Pancreas (tissue), 10 donors: Measurements from ENCODE around the gene PEA15. TPM values are rescaled to one million over a fixed set of nuclear protein-coding genes. Genes with fewer than 3 reads are reported as not detected.
A peak's percentile ranks its signal among the peaks of the same experiment; 100 is the strongest.

Experiments
- ATAC-seq, 4 donors: fragments of 200-7000 bp; cut with Tn5 transposase; one replicate each; pipeline versions ENCODE4 v1.8.0 to v1.9.1; 2020; ENCODE audit warnings: mild to moderate bottlenecking in 4 of 4, moderate library complexity in 4 of 4
- DNase-seq, 6 donors: peaks; one replicate each; pipeline ENCODE4 v3.0.0-alpha.2; 2020
- FAIRE-seq: peaks from 2 replicates; lab custom pipeline; 2012; peaks lifted over from hg19 to GRCh38; lab: Jason Lieb, UNC
- H3K27ac ChIP-seq, 4 donors: fragments of 200-600 bp; sonication (generic); 1 replicate in 3 of 4; 2 replicates in 1 of 4; pipeline versions ENCODE4 v1.5.0 to v1.8.0; 2020
- H3K27me3 ChIP-seq, 4 donors: fragments of 200-600 bp; one replicate each; pipeline ENCODE4 v1.8.0; 2021
- H3K36me3 ChIP-seq, 3 donors: fragments of 200-600 bp; sonication (generic) in 1 of 3; one replicate each; pipeline versions ENCODE4 v1.5.0 to v1.8.0; 2020 to 2021
- H3K4me1 ChIP-seq, 3 donors: fragments of 200-600 bp; one replicate each; pipeline ENCODE4 v1.8.0; 2021
- H3K4me3 ChIP-seq, 4 donors: fragments of 200-600 bp; sonication (generic) in 2 of 4; one replicate each; pipeline versions ENCODE4 v1.5.0 to v1.8.0; 2020 to 2021
- H3K9me3 ChIP-seq, 4 donors: fragments of 200-600 bp; one replicate each; pipeline ENCODE4 v1.8.0; 2021
- WGBS, 2 donors: extraction: QIAGEN DNeasy Blood & Tissue Kit; methylation state at CpG; one replicate each; pipeline ENCODE4 v1.1.7; 2013; 5-methylcytosine and 5-hydroxymethylcytosine counted together
- intact Hi-C, 3 donors: fragments of 100-400 bp; cut with DNase I; formaldehyde crosslinking; loops; one replicate each; pipeline versions ENCODE4 v1.11.1 to v1.14.2; 2022
- polyA plus RNA-seq, 2 donors: library from polyadenylated mRNA; stranded (reverse); fragments of 200-250 nt; gene quantifications; one replicate each; pipeline ENCODE4 v1.2.3, GENCODE V29; 2013
- total RNA-seq, 6 donors: library from RNA; stranded (reverse); fragmentation: NEBNext Ultra II Directional in 4 of 6; extraction: Animal tissue kit (Norgen Biotek cat#: 25700) in 4 of 6; gene quantifications; one replicate each; pipeline versions ENCODE4 v1.2.1 to v1.2.4, GENCODE V29; 2021 to 2023
- TF ChIP-seq, protein P1 (sequence below), 4 donors: fragments of 200-600 bp; sonication (generic) in 3 of 4; IDR thresholded peaks; one replicate each; pipeline versions ENCODE4 v1.5.0 to v1.8.0; 2021; ENCODE audit warnings: antibody characterized with exemption in 4 of 4
- donor health status: healthy with polysubstance abuse.
- donor health status: DM: no; HTN: no; CAD: no; lungs with moderate emphysema.
- donor health status: DM: no; HTN: no; CAD: no.
- donor health status: control.
- donor health status: control.
- donor health status: Bipolar disorder and iron deficiency.
- donor health status: DM: yes; HTN: yes; CAD: no.
- donor health status: DM: no; HTN: no; CAD: no.
- donor health status: DM: no; HTN: no; CAD: no.
- donor health status: DM: yes; HTN: yes; CAD: no.

PEA15 gene
- total and polyA plus RNA-seq, 8 donors, result 15.0 to 52.3 (median 30.7) TPM

DNA sequence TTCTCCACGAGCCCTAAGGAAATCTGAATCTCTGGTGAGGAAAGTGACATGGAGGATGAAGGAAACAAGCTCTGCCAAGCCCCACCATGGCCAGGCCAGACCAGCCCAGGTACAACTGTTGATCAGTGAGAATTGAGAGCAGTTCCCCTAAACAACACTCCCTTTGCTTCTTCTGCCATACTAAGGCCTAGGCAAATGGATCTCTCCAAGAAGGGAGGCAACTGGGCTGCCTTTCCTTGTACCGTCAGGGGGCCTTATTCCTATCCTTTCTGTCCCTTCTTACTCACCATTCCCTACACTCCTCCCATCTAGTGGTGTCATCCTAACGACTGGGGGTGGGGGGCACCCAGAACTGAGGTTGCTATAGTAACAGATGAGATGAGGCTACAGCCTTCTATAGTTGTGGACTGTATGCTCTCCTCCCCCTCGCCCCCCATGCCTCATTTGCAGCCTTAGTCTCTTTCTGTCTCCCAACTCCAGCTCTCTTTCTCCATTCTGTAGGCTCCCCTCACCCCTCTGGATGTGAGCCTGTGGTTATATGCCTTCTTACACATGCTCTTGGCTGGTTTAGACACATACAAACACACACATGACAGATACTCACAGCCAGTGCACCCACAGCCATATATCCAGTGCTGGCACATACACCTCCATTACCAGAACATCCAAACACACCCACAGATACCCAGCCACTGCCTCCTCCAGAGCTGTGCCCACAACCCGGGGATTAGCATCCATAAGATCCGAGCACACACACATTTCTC is 3.6 kb downstream of the PEA15 start:
- DNase-seq (no peak), FAIRE-seq (no peak), ATAC-seq (no peak)
- intact Hi-C loops, result loop anchor here in 1 of 3 donors (5.0 kb wide), 1 partner anchor 44 kb away; no protein-coding TSS in a partner anchor
- Histone ChIP-seq H3K4me3 (no peak overlapping the region), H3K4me1 (peaks cover 7 to 28% (median 15%) of the 10 kb centered on the region in 3 donors), H3K27me3 (no peaks in the 10 kb centered on the region), H3K27ac (peak overlapping the region in 1 of 4 donors; percentile 11), H3K9me3 (no peaks in the 10 kb centered on the region), H3K36me3 (peaks cover 0 to 12% (median 0%) of the 10 kb centered on the region in 3 donors)
- TF ChIP-seq, protein P1, sequence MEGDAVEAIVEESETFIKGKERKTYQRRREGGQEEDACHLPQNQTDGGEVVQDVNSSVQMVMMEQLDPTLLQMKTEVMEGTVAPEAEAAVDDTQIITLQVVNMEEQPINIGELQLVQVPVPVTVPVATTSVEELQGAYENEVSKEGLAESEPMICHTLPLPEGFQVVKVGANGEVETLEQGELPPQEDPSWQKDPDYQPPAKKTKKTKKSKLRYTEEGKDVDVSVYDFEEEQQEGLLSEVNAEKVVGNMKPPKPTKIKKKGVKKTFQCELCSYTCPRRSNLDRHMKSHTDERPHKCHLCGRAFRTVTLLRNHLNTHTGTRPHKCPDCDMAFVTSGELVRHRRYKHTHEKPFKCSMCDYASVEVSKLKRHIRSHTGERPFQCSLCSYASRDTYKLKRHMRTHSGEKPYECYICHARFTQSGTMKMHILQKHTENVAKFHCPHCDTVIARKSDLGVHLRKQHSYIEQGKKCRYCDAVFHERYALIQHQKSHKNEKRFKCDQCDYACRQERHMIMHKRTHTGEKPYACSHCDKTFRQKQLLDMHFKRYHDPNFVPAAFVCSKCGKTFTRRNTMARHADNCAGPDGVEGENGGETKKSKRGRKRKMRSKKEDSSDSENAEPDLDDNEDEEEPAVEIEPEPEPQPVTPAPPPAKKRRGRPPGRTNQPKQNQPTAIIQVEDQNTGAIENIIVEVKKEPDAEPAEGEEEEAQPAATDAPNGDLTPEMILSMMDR (IDR thresholded peaks at IDR 0.05), result no peak
- 71 to 79% methylated on average over 6 of the region's 6 CpGs for WGBS, 2 donors

DNA sequence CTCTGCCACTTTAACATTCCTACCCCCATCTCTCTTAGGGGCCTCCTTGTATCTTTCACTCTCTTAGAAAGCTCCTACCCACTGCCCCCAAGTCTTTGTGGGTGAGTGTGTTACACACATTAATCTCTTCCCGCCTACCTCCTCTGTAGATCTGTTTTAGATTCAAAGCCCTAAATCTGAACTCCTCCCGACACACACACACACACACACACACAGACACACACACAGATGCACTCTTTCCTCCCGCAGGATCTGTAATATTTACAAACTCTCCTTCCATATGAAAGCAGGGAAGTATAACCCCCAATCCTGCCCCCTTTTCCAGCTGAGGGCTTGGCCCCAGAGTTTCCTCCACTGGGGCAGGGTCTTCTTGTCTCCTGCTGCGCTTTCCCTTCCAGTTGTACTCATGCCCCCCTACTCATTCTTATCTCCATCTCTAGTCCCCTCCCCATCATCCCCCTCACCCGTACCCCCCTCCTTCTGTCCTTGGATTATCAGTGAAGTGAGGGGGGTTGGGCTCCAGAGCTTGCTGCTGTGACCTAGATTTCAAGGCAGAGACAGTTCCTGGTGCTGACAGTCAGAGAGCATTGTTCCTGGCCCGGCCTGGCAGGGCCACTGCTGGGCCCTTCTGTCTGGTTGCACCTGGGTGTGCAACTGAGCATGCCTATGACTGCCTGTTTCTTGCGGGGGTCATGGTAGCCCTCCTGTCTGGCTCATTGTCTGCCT is 4.3 kb downstream of the PEA15 start:
- ATAC-seq, result peak in 3 of 4 donors; percentile 8 to 41 (median 35)
- H3K9me3 ChIP-seq, result no peaks in the 10 kb centered on the region
- H3K36me3 ChIP-seq, result peaks cover 0 to 20% (median 0%) of the 10 kb centered on the region in 3 donors
- H3K27ac ChIP-seq, result peak overlapping the region in 3 of 4 donors; percentile 11 to 39 (median 22)
- intact Hi-C loops, result loop anchor here in 1 of 3 donors (5.0 kb wide), 1 partner anchor 43 kb away; no protein-coding TSS in a partner anchor
- 45 to 48% methylated on average over 7 of the region's 7 CpGs for WGBS, 2 donors
- TF ChIP-seq, protein P1 (IDR thresholded peaks at IDR 0.05), result no peak
- DNase-seq, result peak in 3 of 6 donors; percentile 38 to 43 (median 41)
- FAIRE-seq, result no peak
- H3K4me3 ChIP-seq, result no peak overlapping the region
- H3K27me3 ChIP-seq, result no peaks in the 10 kb centered on the region
- H3K4me1 ChIP-seq, result peaks cover 7 to 26% (median 15%) of the 10 kb centered on the region in 3 donors

DNA sequence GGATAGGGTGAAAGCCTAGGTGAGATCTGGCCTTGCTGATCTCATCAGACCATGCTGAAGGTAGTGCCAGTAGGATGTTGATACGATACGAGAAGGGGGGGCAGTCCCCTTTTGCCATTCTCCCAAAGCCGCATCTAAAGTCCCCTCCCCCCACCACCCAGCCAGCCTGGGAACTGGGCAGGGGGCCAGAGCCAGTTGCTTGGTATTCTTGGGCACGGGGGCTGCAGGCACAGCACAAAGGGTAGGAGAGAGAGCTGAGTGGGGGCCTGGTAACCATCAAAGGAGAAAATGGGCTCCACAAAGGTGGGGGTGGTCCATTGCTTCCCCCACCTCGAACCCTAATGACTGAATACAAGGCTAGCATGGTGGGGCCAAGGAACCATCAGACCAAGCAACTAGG is 5.4 kb downstream of the PEA15 start:
- intact Hi-C loops, result no loop called here
- Histone ChIP-seq H3K27me3 (no peaks in the 10 kb centered on the region), H3K4me3 (no peak overlapping the region), H3K4me1 (peaks cover 7 to 20% (median 15%) of the 10 kb centered on the region in 3 donors), H3K36me3 (peaks cover 0 to 30% (median 0%) of the 10 kb centered on the region in 3 donors), H3K27ac (no peak overlapping the region), H3K9me3 (no peaks in the 10 kb centered on the region)
- FAIRE-seq (no peak), ATAC-seq (no peak), DNase-seq (peak in 1 of 6 donors; percentile 45)
- TF ChIP-seq, protein P1 (IDR thresholded peaks at IDR 0.05), result no peak
- 52% methylated on average over 5 of the region's 5 CpGs for WGBS, 2 donors

DNA sequence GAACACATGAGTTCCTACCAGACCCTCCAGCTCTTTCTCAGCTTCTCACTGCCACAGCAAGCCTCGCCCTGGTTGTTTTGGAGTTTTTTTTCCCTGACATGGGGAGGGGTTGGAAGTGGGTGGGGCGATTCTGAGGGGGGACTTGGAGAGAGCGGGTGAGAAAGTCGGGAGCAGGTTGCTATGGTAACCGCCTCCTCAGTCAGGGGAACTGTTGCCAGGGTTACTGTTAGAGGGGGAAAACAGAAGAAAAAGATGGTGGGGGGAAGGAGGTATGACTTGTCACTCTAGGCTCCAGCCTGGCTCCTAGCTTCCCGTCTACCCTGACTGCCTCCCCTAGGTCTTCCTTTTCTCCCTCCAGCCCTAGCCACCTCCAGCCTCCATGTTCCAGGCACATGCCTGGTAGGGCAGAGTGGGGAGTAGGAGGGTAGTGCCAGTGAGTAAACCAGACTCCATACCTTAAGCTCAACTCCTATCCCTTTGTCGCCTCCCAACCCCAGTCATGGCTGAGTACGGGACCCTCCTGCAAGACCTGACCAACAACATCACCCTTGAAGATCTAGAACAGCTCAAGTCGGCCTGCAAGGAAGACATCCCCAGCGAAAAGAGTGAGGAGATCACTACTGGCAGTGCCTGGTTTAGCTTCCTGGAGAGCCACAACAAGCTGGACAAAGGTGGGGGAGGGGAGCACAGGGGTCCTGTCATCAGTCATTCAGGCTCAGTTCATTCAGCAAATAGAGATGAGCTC is 6.0 kb downstream of the PEA15 start:
- H3K27ac ChIP-seq, result no peak overlapping the region
- H3K27me3 ChIP-seq, result no peaks in the 10 kb centered on the region
- no peak for ATAC-seq
- peaks cover 0 to 33% (median 3%) of the 10 kb centered on the region in 3 donors for H3K36me3 ChIP-seq
- TF ChIP-seq, protein P1 (IDR thresholded peaks at IDR 0.05), result no peak
- H3K4me3 ChIP-seq, result no peak overlapping the region
- DNase-seq, result no peak
- no peak for FAIRE-seq
- no peaks in the 10 kb centered on the region for H3K9me3 ChIP-seq
- intact Hi-C loops, result no loop called here
- 78 to 88% methylated on average over 10 of the region's 10 CpGs for WGBS, 2 donors
- H3K4me1 ChIP-seq, result peaks cover 7 to 16% (median 13%) of the 10 kb centered on the region in 3 donors
